HG03103 (cell line): ENCODE data around the gene PTPN12.
"Not testable (repeated sequence)": the region's sequence is repeated elsewhere in the genome, so short reads cannot be mapped to it uniquely, and the experiment has no call there.

Source experiments
- ATAC-seq: cut with Tn5 transposase; IDR thresholded peaks from one replicate; pipeline ENCODE4 v1.9.1; 2021; ENCODE audit warnings: low read depth; ENCODE audit not compliant: unreplicated experiment

Gene PTPN12

GRCh38 chr7:77575187-77575586, 38.1 kb downstream of the PTPN12 start:
- no peak for ATAC-seq

- ATAC-seq: no peak
Observed at GRCh38 chr7:77576856-77577255, 39.8 kb downstream of the PTPN12 start.

GRCh38 chr7:77579797-77580196, 42.7 kb downstream of the PTPN12 start:
- no peak for ATAC-seq

- ATAC-seq: no peak
Observed at GRCh38 chr7:77580762-77581350, 43.8 kb downstream of the PTPN12 start.

GRCh38 chr7:77587272-77587671, 50.2 kb downstream of the PTPN12 start:
- no peak for ATAC-seq

GRCh38 chr7:77600952-77601351, 63.9 kb downstream of the PTPN12 start:
- no peak for ATAC-seq

- ATAC-seq: no peak
Observed at GRCh38 chr7:77606562-77606961, 69.5 kb downstream of the PTPN12 start.

- no peak for ATAC-seq
Observed at GRCh38 chr7:77619314-77619713, 82.2 kb downstream of the PTPN12 start.

GRCh38 chr7:77626586-77627308, 89.7 kb downstream of the PTPN12 start:
- ATAC-seq: no peak

GRCh38 chr7:77627309-77627676, 90.2 kb downstream of the PTPN12 start:
- no peak for ATAC-seq

- ATAC-seq: no peak
Observed at GRCh38 chr7:77629797-77630196, 92.7 kb downstream of the PTPN12 start.

GRCh38 chr7:77631820-77632219, 94.7 kb downstream of the PTPN12 start:
- ATAC-seq: no peak

GRCh38 chr7:77644774-77645173, 107.7 kb downstream of the PTPN12 start:
- ATAC-seq: no peak

- no peak for ATAC-seq
Observed at GRCh38 chr7:77648742-77649338, 111.7 kb downstream of the PTPN12 start.

GRCh38 chr7:77649716-77650349, 112.7 kb downstream of the PTPN12 start:
- ATAC-seq: no peak

GRCh38 chr7:77651575-77652162, 114.6 kb downstream of the PTPN12 start:
- ATAC-seq: no peak

GRCh38 chr7:77652826-77653225, 115.7 kb downstream of the PTPN12 start:
- not testable (repeated sequence) for ATAC-seq

GRCh38 chr7:77653572-77653971, 116.5 kb downstream of the PTPN12 start:
- no peak for ATAC-seq

- ATAC-seq: no peak
Observed at GRCh38 chr7:77655356-77655755, 118.3 kb downstream of the PTPN12 start.

- ATAC-seq: no peak
Observed at GRCh38 chr7:77655836-77656455, 118.9 kb downstream of the PTPN12 start.
